Activated CD4-positive, alpha-beta T cell treated with anti-CD3 and anti-CD28 coated beads, Interleukin-2, amount 10 ng/mL, durations not matched to agents 7 days and 5 days (primary cell): Measurements from ENCODE around the gene F2RL3. TPM values are rescaled to one million over a fixed set of nuclear protein-coding genes. Genes with fewer than 3 reads are reported as not detected.

Source experiments
- total RNA-seq, 2 experiments: library from RNA; stranded (reverse); gene quantifications; one replicate each; pipeline ENCODE4 v1.2.3, GENCODE V29; 2021

Gene F2RL3
- total RNA-seq, 2 experiments from 2014 or later: 0.35 to 0.65 TPM

Other genes with a start within 250 kb of the F2RL3 start
- 10 to 100 TPM; 58.4 to 59.6 TPM for gene SMIM7, start 228.9 kb upstream of the F2RL3 start, total RNA-seq
- gene TMEM38A, start 227.9 kb upstream of the F2RL3 start, total RNA-seq: 1 to 10 TPM; 1.1 to 1.7 TPM
- gene NWD1, start 169.2 kb upstream of the F2RL3 start, total RNA-seq: not detected
- 10 to 100 TPM; 31.4 to 33.6 TPM for gene SIN3B, start 59.6 kb upstream of the F2RL3 start, total RNA-seq
- under 1 TPM; 0.22 to 0.60 TPM for gene CPAMD8, start 137.8 kb downstream of the F2RL3 start, total RNA-seq
- gene HAUS8, start 186.5 kb downstream of the F2RL3 start, total RNA-seq: 10 to 100 TPM; 46.3 to 47.4 TPM
- gene MYO9B, start 186.8 kb downstream of the F2RL3 start, total RNA-seq: 100 to 1,000 TPM; 217 to 218 TPM